Non-pigmented ciliary epithelial cell (primary cell): Measurements from ENCODE around the gene SMO.
"Not testable (repeated sequence)": the region's sequence is repeated elsewhere in the genome, so short reads cannot be mapped to it uniquely, and the experiment has no call there.

ENCODE experiments used
- DNase-seq: peaks from one replicate; pipeline ENCODE4 v3.0.0-alpha.2; 2010; ENCODE audit warnings: low read depth

The SMO gene

DNA sequence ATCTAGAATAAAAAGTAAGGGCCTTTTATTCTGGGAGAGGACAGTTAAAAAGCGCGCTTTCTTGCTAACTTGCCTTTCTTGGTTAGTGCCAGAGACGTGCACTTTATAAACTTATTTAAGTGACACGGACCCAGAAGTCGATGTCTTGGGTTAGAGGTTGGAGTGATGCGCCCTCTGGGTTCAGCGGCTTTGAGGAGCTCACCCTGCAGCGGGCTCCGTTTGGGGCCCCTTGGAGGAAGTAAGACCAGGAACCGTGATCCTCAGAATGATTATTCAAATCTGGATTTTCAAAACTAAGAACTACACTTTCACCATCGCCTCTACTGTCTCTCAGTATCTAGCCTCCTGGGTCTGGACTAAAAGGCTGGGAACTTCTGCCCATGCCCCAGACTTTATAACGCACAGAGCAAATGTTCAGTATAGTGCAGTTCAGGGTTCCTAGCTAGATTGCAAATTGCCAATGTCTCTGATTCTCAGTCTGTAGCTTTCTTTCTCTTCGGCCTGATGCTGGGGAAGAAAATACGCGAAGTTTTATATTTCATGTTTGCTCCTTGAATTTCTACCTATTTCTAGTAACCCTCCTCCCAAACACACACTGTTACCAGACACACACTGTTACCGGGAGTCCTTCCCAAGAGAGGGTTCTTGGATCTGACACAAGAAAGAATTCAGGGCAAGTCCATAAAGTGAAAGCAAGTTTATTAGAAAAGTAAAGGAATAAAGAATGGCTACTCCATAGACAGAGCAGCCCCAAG, 18.6 kb upstream of the SMO start:
- DNase-seq = no peak

- no peak for DNase-seq
Measured at GRCh38 chr7:129170441-129171021, 17.9 kb upstream of the SMO start.

DNA sequence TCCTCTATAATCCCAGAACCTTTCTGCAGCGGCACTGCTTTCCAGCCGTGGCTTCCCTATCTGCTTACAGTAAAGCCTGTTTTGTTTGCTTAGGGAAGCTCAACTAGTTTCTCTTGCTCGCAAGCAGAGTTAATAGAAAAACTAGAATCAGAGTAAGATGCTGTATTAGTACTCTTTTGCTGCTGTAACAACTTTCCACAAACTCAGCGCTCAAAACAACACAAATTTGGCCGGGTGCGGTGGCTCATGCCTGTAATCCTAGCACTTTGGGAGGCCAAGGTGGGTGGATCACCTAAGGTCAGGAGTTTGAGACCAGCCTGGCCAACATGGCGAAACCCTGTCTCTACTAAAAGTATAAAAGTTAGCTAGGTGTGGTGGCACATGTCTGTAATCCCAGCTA, 14.6 kb upstream of the SMO start:
- not testable (repeated sequence) for DNase-seq

GRCh38 chr7:129176916-129177710, 11.3 kb upstream of the SMO start:
- DNase-seq = no peak

DNA sequence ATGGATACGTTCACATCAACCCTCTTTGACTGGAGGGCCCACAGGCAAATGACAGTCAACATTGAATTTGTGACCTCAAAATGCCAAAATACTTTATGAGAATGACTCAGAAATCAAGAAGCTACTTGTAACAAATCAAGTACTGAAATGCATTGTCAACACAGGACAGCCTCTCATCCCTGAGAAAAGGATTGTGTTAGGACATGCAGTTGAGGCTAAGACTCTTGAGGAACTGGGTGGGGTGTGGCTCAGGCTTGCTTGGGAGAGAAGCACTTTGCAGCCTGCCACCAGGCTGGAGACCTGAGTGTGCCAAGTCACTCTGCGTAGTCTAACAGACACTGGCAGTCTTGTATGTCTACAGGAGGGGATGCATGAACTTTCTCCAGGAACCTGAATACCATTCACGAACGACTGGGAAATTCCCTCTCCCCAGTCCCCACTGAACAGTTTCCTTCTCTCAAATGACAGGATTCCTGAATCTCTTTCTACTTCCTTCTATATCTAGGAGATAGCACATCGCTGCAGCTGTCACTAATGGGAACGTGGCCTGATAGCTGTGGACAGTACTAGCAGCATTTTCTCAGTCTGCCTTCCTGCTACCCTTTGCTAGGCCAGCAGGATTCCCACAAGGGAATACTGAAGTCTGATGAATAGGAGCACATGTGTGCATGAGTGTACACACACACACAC, 3.3 kb upstream of the SMO start:
- DNase-seq = no peak

DNA sequence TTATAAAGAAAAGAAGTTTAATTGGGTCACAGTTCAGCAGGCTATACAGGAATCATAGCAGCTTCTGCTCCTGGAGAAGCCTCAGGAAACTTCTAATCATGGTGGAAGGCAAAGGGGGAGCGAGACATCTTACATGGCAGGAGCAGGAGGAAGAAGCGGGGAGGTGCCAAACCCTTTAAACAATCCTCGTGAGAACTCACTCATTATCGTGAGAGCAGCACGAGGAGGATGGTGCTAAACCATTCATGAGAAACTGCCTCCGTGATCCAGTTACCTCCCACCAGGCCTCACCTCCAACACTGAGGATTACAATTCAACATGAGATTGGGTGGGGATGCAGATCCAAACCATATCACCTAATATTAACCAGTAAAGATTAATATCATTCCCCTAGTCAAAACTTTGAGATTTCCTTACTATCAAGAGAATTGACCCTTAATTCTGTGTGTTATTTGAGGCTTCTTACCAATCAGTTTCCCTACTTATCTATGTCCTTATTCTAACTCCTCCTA, 1.6 kb upstream of the SMO start:
- no peak for DNase-seq

- DNase-seq = no peak
Measured at GRCh38 chr7:129187681-129188371, 607 bp upstream of the SMO start.

DNA sequence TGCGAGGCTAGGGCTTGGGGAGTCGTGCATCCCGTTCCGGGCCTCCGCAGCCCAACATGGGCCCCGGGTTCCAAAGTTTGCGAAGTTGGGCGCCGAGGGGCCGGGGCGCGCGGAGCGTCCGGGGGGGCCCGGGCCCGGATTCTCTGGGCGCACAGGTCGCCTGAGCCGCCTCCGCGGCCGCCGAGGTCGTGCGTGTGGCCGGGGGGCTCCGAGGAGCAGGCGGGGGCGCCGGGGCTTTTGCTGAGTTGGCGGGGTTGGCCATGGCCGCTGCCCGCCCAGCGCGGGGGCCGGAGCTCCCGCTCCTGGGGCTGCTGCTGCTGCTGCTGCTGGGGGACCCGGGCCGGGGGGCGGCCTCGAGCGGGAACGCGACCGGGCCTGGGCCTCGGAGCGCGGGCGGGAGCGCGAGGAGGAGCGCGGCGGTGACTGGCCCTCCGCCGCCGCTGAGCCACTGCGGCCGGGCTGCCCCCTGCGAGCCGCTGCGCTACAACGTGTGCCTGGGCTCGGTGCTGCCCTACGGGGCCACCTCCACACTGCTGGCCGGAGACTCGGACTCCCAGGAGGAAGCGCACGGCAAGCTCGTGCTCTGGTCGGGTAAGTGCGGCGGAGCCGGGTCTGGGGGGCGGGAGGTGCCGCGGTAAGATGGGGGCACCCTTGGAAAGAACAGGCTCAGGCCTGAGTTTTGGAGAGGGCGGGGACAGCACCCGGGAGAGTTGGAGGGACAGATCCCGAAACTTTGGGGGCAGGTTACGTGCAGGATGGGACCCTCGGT, 643 bp downstream of the SMO start:
- DNase-seq = no peak

DNA sequence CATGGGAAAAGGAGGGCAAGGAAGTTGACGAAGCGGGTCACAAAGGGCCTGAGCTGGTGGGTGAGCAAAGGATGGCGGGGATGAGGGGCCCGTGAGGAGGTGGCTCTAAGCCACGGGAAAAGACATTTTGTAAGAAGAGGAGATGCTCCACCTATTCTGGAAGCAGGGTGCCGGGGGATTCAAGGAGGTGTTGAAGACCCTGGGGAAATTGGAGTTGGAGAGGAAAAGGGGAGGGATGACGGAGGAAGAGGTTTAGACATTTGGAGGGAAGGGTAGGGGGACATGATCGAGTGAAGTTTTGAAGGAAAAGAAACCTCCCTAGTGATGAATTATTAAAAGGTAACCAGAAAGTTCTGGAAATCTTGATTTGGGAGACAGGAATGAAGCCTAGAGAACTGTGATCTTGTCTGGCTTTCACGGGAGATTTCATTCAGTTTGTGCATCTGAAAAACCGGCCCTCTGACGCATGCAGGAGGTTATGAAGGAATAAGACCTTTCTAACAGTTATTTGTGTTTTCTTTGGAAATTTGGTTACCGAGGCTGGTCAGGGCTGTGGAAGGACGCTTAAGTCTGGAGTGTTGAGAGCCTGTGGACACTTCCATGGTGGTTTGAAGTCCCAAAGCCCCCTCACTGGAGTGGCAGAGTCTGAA, 1.4 kb downstream of the SMO start:
- no peak for DNase-seq

DNA sequence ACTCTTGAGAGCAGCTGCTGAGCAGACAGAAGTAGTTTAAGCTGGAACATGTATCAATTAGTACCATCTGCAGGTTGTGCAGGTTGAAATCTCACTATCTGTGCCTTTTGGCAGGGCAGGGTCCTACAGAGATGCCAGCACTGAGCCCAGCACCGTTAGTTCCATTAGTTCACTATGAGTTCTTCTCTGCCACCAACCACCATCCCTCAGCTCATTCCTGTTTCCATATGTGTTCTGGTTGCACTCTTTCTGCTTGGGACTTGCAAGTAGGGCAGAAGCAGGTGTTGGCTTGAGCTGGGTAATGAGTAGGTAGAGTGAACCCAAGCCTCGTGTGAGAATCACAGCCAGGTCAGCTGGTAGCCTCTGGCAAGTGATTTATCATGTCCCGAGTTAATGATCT, 2.8 kb downstream of the SMO start:
- DNase-seq = no peak

GRCh38 chr7:129193892-129194291, 5.5 kb downstream of the SMO start:
- DNase-seq = no peak

DNA sequence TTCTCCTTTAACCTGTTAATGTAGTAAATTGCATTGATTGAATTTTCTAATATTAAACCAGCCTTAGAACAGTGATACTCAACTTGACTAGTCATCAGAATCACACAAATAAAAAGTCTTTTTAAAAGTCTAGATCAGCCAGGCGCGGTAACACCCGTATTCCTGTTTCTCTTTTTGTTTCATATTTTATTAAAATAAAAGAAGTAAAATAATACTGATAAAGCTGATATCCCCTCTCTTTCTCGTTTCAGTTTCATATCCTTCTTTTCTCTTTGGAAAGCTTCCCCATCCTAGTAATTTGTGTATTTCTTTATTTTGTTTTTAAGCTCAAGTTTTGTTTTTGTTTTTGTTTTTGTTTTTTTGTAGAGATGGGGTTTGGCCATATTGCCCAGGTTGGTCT, 9.3 kb downstream of the SMO start:
- DNase-seq = no peak

GRCh38 chr7:129199406-129199805, 11.0 kb downstream of the SMO start:
- no peak for DNase-seq

DNA sequence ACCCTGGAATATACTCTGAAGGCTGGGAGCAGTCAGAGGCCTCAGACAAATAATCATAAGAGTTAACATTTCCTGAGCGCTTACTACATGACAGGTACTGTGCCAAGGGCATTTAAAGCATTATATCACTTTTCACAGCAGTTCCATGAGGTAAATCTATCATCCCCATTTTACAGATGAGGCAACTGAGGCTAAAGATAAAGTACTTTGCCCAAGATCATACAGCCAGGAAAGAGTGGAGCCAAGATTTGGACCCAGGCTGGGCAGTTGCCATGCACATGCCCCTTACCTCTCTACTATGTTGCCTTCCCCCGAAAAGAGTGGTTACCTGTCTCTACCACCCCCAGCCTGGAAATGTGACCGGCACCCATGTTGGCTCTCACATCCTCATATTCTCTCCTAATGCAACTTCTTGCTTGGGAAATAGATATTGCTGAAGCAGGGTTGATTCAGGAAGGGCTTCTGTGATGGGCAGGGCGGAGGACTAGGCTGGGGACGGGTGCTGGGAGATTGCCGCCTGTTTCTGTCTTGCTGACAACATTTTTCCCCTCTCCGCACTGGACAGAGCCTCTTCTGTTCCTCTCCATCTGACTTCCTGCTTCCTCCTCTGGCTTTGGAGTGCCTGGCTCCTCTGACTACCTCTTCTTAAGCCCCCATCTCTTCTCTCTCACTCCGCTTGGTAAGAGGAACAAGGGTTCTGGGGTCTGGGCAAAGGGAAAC, 13.8 kb downstream of the SMO start:
- DNase-seq = no peak

GRCh38 chr7:129203050-129203741, 14.8 kb downstream of the SMO start:
- no peak for DNase-seq

GRCh38 chr7:129205126-129205818, 16.8 kb downstream of the SMO start:
- DNase-seq = no peak

DNA sequence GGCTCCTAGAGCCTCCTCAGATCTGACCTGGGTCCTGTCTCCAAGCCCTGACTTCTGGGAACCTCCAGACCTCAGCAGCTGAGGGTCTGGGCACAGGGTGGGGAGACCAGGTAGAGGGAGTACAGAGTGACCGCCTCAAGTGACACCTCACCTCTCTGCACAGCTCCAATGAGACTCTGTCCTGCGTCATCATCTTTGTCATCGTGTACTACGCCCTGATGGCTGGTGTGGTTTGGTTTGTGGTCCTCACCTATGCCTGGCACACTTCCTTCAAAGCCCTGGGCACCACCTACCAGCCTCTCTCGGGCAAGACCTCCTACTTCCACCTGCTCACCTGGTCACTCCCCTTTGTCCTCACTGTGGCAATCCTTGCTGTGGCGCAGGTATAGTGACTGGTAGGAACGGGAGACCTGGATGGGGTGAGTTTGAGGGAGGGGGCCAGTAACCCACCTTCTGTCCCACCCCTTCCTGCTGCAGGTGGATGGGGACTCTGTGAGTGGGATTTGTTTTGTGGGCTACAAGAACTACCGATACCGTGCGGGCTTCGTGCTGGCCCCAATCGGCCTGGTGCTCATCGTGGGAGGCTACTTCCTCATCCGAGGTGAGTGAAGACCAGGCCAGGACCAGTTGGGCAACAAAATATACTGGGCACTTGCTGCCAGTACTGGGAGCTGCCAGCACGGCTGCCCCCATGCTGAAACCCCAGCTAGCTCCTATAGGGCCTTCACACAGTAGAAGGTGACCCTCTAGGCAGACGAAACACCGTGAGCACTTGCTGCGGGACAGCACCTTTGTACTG, 17.8 kb downstream of the SMO start:
- no peak for DNase-seq

DNA sequence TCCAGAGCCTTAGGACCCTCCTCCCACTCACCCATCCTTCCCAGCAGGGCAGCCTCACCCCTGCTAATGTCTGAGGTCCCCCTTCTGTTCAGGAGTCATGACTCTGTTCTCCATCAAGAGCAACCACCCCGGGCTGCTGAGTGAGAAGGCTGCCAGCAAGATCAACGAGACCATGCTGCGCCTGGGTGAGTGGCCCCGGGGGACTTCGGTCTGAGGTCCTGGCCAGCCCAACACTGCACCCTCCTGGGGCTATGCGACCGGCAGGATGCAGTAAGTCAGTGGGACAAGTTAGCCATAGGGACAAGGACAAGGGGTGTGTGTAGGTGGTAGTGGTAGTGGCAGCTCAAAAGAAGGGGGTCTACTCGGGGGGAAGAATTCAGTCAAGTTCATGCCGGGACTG, 20.2 kb downstream of the SMO start:
- DNase-seq = no peak
